HCT116 (cell line): Measurements from ENCODE around the gene CFHR5. TPM values are rescaled to one million over a fixed set of nuclear protein-coding genes. Genes with fewer than 3 reads are reported as not detected.

Experiments used
- ATAC-seq: fragments of 200-7000 bp; cut with Tn5 transposase; 2 replicates; pipeline ENCODE4 v1.9.1; 2020; ENCODE audit warnings: mild to moderate bottlenecking, moderate library complexity
- BruUV-seq: library from RNA; stranded (reverse); fragments of 400-500 nt; replicated peaks from 2 replicates; lab custom pipeline; 2021; lab: Mats Ljungman, UMichigan
- CTCF ChIA-PET: fragments of 300-600 bp; sonication (Branson Sonifier 250); formaldehyde crosslinking; loops from one replicate; lab custom pipeline; 2021; ENCODE audit warnings: antibody characterized with exemption; lab: Charles Lee
- POLR2A ChIA-PET: fragments of 300-600, 350-600 bp; sonication (Branson Sonifier 250); formaldehyde crosslinking; loops from one replicate; lab custom pipeline; 2021; ENCODE audit warnings: antibody characterized with exemption; lab: Charles Lee
- RAD21 ChIA-PET, 2 experiments: fragments of 300-600 bp; sonication (Branson Sonifier 250); formaldehyde crosslinking; loops; one replicate each; lab custom pipeline; 2023; ENCODE audit warnings: low total read pairs in 2 of 2; ENCODE audit not compliant: uncharacterized antibody in 2 of 2, unreplicated experiment in 2 of 2, low non-redundant PET in 1 of 2; lab: Charles Lee
- DNase-seq: peaks from one replicate; pipeline ENCODE4 v3.0.0-alpha.2; 2010; ENCODE audit warnings: low read depth, low spot score
- H2AFZ ChIP-seq: fragments of 200-600 bp; shearing (Covaris generic), sonication (generic); 2 replicates; pipeline ENCODE4 v1.6.1; 2017; ENCODE audit warnings: low read depth, mixed run types, mixed read lengths, antibody characterized with exemption, low read length; ENCODE audit not compliant: poor library complexity, severe bottlenecking
- H3K27ac ChIP-seq: 2 replicates; pipeline ENCODE4 v1.5.1; 2012; ENCODE audit warnings: low read depth, low read length
- H3K27me3 ChIP-seq: fragments of 200-600 bp; sonication (generic); 2 replicates; pipeline ENCODE4 v1.6.1; 2016; ENCODE audit warnings: mixed run types, low read length, mixed read lengths; ENCODE audit not compliant: insufficient read depth
- H3K36me3 ChIP-seq, 2 experiments: fragments of 200-500 bp in 1 of 2; fragments of 200-600 bp in 1 of 2; sonication (Bioruptor generic) in 1 of 2; sonication (generic) in 1 of 2; 2 replicates each; pipeline versions ENCODE4 v1.5.1 to v1.6.1; 2014 to 2016; ENCODE audit warnings: low read length in 2 of 2, inconsistent platforms in 1 of 2, mixed read lengths in 1 of 2, mixed run types in 1 of 2; ENCODE audit not compliant: insufficient read depth in 2 of 2, control insufficient read depth in 1 of 2
- H3K4me1 ChIP-seq, 2 experiments: fragments of 200-600 bp in 1 of 2; sonication (generic) in 1 of 2; 2 replicates each; pipeline versions ENCODE4 v1.5.1 to v1.6.1; 2012 to 2017; ENCODE audit warnings: low read length in 2 of 2, inconsistent platforms in 1 of 2, mild to moderate bottlenecking in 1 of 2, mixed read lengths in 1 of 2, mixed run types in 1 of 2, moderate library complexity in 1 of 2; ENCODE audit not compliant: insufficient read depth in 2 of 2, control insufficient read depth in 1 of 2
- H3K4me2 ChIP-seq: fragments of 200-600 bp; sonication (generic); 2 replicates; pipeline ENCODE4 v1.6.1; 2017; ENCODE audit warnings: mixed run types, low read length, mixed read lengths
- H3K4me3 ChIP-seq, 2 experiments: fragments of 200-600 bp in 1 of 2; sonication (generic) in 1 of 2; replicated peaks in 1 of 2; 2 replicates each; pipeline ENCODE4 v1.5.1; 2011 to 2016; ENCODE audit warnings: low read length in 2 of 2, control low read depth in 1 of 2, low read depth in 1 of 2, mild to moderate bottlenecking in 1 of 2, mixed read lengths in 1 of 2, mixed run types in 1 of 2
- H3K79me2 ChIP-seq: fragments of 200-600 bp; sonication (generic); 2 replicates; pipeline ENCODE4 v1.6.1; 2017; ENCODE audit warnings: mild to moderate bottlenecking, mixed run types, low read length, moderate library complexity, mixed read lengths; ENCODE audit not compliant: insufficient read depth
- H3K9ac ChIP-seq: fragments of 200-600 bp; sonication (generic); 2 replicates; pipeline ENCODE4 v1.6.1; 2016; ENCODE audit warnings: low read length, mixed read lengths
- H3K9me2 ChIP-seq: fragments of 200-600 bp; sonication (generic), shearing (Covaris generic); 2 replicates; pipeline ENCODE4 v1.6.1; 2017; ENCODE audit warnings: mixed run types, mild to moderate bottlenecking, moderate library complexity; ENCODE audit not compliant: insufficient read depth
- H3K9me3 ChIP-seq, 2 experiments: fragments of 200-500 bp in 1 of 2; fragments of 200-600 bp in 1 of 2; sonication (Bioruptor generic) in 1 of 2; sonication (generic) in 1 of 2; 2 replicates each; pipeline ENCODE4 v1.6.1; 2014 to 2017; ENCODE audit warnings: low read length in 2 of 2, mixed read lengths in 2 of 2, inconsistent platforms in 1 of 2, low read depth in 1 of 2, mild to moderate bottlenecking in 1 of 2, mixed run types in 1 of 2, moderate library complexity in 1 of 2; ENCODE audit not compliant: control insufficient read depth in 1 of 2, insufficient read depth in 1 of 2
- H4K20me1 ChIP-seq: fragments of 200-600 bp; sonication (generic), shearing (Covaris generic); 2 replicates; pipeline ENCODE4 v1.6.1; 2017; ENCODE audit warnings: mixed run types, mild to moderate bottlenecking, moderate library complexity; ENCODE audit not compliant: insufficient read depth
- CBX3 ChIP-seq: IDR thresholded peaks from 2 replicates; pipeline ENCODE4 v1.6.1; 2012; ENCODE audit warnings: low read depth
- EGR1 ChIP-seq: IDR thresholded peaks from 2 replicates; pipeline ENCODE4 v1.6.1; 2012; ENCODE audit warnings: low read depth
- EZH2 ChIP-seq: fragments of 200-600 bp; sonication (generic); IDR thresholded peaks from 2 replicates; pipeline ENCODE4 v1.6.1; 2017; ENCODE audit warnings: antibody characterized with exemption, mixed run types
- EZH2phosphoT487 ChIP-seq: fragments of 200-600 bp; IDR thresholded peaks from 2 replicates; pipeline ENCODE4 v1.6.1; 2018; ENCODE audit warnings: antibody characterized with exemption, borderline replicate concordance
- JUND ChIP-seq: IDR thresholded peaks from 2 replicates; pipeline ENCODE4 v1.6.1; 2012
- POLR2AphosphoS5 ChIP-seq: IDR thresholded peaks from 2 replicates; pipeline ENCODE4 v1.6.1; 2011; ENCODE audit warnings: mild to moderate bottlenecking, low read depth, low read length, moderate library complexity
- RAD21 ChIP-seq: IDR thresholded peaks from 2 replicates; pipeline ENCODE4 v1.6.1; 2012; ENCODE audit warnings: low read depth, mild to moderate bottlenecking
- SIN3A ChIP-seq: IDR thresholded peaks from 2 replicates; pipeline ENCODE4 v1.6.1; 2012; ENCODE audit warnings: low read depth
- intact Hi-C: fragments of 100-400 bp; cut with micrococcal nuclease; formaldehyde crosslinking; loops from 2 replicates; pipeline ENCODE4 v1.10.0; 2022
- total RNA-seq: library from RNA; stranded (reverse); gene quantifications from one replicate; pipeline ENCODE4 v1.2.1, GENCODE V29; 2021; ENCODE audit not compliant: unreplicated experiment
- TF ChIP-seq, protein P1 (sequence below): IDR thresholded peaks from 2 replicates; pipeline ENCODE4 v1.6.1; 2011; ENCODE audit warnings: mild to moderate bottlenecking, low read length, moderate library complexity; ENCODE audit not compliant: insufficient replicate concordance; ENCODE audit errors: extremely low read depth
- TF ChIP-seq, protein P2 (sequence below): IDR thresholded peaks from 2 replicates; pipeline ENCODE4 v1.6.1; 2012; ENCODE audit warnings: low read depth
- TF ChIP-seq, protein P3 (sequence below): IDR thresholded peaks from 2 replicates; pipeline ENCODE4 v1.6.1; 2012

CFHR5 gene
- total RNA-seq, 1 experiment from 2014 or later, result not detected

DNA sequence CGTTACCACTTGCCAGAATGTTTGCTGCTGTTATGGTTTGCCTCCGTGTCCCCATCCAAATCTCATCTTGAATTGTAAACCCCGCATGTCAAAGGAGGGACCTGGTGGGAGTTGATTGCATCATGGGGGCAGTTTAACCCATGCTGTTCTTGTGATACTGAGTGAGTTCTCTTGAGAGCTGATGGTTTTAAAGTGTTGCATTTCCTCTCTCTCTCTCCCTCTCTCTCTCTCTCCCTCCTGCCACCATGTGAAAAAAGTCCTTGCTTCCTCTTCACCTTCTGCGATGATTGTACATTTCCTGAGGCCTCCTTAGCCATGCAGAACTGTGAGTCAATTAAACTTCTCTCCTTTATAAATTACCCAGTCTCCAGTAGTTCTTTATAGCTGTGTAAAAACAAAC is 44.4 kb downstream of the CFHR5 start:
- no peak for ATAC-seq
- intact Hi-C loops, result no loop called here

DNA sequence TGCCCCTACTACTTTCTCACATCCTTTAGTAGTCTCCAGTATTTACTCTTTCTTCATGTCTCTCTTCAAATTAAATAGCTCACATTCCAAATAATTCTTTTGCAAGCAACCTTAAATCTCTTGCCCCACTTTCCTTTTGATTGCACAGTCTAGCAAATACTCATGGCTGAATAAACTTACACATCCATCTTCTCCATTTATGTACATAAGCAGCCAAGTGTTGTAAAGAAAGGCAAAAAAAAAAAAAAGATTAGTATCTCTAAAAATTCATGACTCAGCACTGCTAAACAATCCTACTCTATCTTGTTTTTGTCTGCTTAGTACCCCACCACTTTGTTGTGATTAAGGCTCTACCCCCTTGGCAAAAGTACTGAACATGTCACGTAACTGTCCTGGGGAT is 47.1 kb downstream of the CFHR5 start:
- no peak for ATAC-seq
- Histone ChIP-seq H3K27ac (no peak overlapping the region), H3K9me2 (no peaks in the 10 kb centered on the region), H3K4me3 (no peak overlapping the region), H3K36me3 (no peaks in the 10 kb centered on the region), H3K4me1 (peaks cover 3 to 7% of the 10 kb centered on the region in 2 experiments; a peak in 2 of 4 replicates), H3K9ac (no peak overlapping the region), H2AFZ (no peak overlapping the region), H4K20me1 (no peaks in the 10 kb centered on the region), H3K4me2 (no peak overlapping the region), H3K27me3 (no peaks in the 10 kb centered on the region), H3K9me3 (no peaks in the 10 kb centered on the region), H3K79me2 (no peaks in the 10 kb centered on the region)
- intact Hi-C loops, result no loop called here
- ChIA-PET RAD21 (no interaction called here), CTCF (no interaction called here), POLR2A (no interaction called here)
- BruUV-seq, result no TSS peak
- DNase-seq, result no peak
- no peak for TF ChIP-seq EGR1
- TF ChIP-seq RAD21, result no peak
- no peak for TF ChIP-seq SIN3A
- TF ChIP-seq, protein P1, sequence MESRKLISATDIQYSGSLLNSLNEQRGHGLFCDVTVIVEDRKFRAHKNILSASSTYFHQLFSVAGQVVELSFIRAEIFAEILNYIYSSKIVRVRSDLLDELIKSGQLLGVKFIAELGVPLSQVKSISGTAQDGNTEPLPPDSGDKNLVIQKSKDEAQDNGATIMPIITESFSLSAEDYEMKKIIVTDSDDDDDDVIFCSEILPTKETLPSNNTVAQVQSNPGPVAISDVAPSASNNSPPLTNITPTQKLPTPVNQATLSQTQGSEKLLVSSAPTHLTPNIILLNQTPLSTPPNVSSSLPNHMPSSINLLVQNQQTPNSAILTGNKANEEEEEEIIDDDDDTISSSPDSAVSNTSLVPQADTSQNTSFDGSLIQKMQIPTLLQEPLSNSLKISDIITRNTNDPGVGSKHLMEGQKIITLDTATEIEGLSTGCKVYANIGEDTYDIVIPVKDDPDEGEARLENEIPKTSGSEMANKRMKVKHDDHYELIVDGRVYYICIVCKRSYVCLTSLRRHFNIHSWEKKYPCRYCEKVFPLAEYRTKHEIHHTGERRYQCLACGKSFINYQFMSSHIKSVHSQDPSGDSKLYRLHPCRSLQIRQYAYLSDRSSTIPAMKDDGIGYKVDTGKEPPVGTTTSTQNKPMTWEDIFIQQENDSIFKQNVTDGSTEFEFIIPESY, result no peak
- TF ChIP-seq, protein P2, sequence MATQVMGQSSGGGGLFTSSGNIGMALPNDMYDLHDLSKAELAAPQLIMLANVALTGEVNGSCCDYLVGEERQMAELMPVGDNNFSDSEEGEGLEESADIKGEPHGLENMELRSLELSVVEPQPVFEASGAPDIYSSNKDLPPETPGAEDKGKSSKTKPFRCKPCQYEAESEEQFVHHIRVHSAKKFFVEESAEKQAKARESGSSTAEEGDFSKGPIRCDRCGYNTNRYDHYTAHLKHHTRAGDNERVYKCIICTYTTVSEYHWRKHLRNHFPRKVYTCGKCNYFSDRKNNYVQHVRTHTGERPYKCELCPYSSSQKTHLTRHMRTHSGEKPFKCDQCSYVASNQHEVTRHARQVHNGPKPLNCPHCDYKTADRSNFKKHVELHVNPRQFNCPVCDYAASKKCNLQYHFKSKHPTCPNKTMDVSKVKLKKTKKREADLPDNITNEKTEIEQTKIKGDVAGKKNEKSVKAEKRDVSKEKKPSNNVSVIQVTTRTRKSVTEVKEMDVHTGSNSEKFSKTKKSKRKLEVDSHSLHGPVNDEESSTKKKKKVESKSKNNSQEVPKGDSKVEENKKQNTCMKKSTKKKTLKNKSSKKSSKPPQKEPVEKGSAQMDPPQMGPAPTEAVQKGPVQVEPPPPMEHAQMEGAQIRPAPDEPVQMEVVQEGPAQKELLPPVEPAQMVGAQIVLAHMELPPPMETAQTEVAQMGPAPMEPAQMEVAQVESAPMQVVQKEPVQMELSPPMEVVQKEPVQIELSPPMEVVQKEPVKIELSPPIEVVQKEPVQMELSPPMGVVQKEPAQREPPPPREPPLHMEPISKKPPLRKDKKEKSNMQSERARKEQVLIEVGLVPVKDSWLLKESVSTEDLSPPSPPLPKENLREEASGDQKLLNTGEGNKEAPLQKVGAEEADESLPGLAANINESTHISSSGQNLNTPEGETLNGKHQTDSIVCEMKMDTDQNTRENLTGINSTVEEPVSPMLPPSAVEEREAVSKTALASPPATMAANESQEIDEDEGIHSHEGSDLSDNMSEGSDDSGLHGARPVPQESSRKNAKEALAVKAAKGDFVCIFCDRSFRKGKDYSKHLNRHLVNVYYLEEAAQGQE, result no peak
- TF ChIP-seq CBX3, result no peak
- no peak for TF ChIP-seq EZH2phosphoT487
- TF ChIP-seq JUND, result no peak
- no peak for TF ChIP-seq EZH2

More for the DNA sequence above, 44.4 kb downstream of the CFHR5 start:
- H3K9me3 ChIP-seq, result no peaks in the 10 kb centered on the region
- H3K9me2 ChIP-seq, result no peaks in the 10 kb centered on the region
- no peak overlapping the region for H3K9ac ChIP-seq
- BruUV-seq, result no TSS peak
- TF ChIP-seq POLR2AphosphoS5, result no peak
- TF ChIP-seq, protein P3, sequence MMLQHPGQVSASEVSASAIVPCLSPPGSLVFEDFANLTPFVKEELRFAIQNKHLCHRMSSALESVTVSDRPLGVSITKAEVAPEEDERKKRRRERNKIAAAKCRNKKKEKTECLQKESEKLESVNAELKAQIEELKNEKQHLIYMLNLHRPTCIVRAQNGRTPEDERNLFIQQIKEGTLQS, result no peak
- no peaks in the 10 kb centered on the region for H3K36me3 ChIP-seq
- H4K20me1 ChIP-seq, result no peaks in the 10 kb centered on the region
- H3K27me3 ChIP-seq, result no peaks in the 10 kb centered on the region
- H3K4me3 ChIP-seq, result no peak overlapping the region
- H3K79me2 ChIP-seq, result no peaks in the 10 kb centered on the region
- ChIA-PET CTCF (no interaction called here), RAD21 (no interaction called here), POLR2A (no interaction called here)
- no peak overlapping the region for H2AFZ ChIP-seq
- no peak overlapping the region for H3K27ac ChIP-seq
- H3K4me1 ChIP-seq, result no peaks in the 10 kb centered on the region
- no peak overlapping the region for H3K4me2 ChIP-seq
- no peak for DNase-seq
